ENCODE data around the gene ZNF385D.

ZNF385D gene

DNA sequence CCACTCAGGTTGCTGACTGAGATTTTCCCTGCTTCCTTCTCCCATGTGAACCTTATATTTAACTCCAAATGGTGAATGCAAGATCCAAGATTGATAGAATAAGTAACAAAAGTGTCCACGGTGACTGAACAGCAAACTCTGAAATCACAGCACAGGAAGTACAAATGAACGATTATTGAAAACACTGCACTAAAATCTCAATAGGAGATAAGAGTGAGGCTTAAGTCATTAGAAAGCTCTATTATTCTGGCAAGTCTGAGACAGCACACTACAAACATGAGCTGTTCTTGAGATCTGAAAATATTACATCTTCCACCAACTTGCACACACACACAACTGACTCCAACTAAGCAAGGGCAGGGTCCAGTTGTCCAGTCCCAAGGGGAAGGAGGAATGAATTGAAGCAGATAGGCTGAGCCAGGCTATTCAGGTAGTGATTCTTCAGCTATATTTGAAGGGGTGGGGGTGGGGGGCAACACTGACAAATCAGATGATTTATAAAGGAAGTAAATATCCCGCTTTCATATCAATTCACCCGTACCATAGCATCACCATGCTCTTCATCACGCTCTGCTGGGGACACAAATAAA, 2.9 kb downstream of the ZNF385D start:
- no peak for DNase-seq

DNA sequence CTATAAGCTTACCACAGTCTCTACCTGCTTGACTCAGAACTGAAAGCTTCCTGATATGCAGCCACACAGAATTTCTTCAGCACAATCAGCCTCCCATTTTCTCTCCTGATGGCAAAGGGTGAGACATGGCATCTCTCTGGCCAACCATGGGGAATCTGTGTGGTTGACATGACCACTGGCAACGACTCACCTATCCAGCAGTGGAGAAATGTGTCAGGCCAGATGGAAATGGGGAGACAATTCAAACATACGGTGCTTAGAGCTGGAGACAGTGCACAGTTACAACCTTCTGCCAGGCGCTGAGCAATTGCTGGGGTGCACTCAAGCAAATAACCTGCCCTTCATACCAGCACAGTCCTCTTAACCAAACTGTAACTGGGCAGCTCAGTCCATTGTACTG, 3.6 kb downstream of the ZNF385D start:
- no peak for DNase-seq

DNA sequence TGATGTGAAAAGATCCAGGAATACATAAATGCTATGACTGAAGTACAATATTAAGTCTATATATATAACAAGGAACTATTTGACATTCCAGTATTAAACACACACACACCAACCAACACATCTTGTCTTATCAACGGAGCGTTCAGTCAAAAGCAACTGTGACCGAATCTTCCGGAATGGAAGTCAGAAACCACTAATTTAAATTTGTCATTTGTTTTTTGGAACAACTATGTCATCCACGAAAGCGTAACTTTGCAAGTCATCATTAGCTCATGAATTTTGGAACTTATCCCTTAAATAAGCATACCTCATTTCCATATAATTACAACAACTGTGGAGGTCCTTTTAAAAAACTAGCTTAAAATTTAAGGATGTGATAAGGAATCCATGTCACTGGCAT, 5.0 kb downstream of the ZNF385D start:
- DNase-seq, result no peak

DNA sequence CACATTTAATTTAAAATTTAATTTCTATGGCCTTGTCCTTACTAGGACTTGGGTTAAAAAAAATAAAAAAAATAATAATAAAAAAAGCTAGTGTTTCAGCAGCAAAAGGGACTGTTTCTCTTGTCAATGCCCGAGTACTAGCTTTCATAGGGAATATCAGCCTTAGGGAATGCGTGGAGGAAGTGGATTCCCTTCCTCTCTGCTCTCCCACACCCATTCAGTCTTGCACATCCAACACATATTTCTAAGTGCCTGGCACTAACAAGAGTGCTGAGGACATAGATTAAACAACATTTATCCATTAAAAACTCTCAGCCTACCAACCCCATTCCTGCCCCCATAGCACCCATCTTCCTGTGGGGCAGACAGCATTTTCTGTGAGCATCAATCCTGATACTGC, 6.2 kb downstream of the ZNF385D start:
- no peak for DNase-seq

DNA sequence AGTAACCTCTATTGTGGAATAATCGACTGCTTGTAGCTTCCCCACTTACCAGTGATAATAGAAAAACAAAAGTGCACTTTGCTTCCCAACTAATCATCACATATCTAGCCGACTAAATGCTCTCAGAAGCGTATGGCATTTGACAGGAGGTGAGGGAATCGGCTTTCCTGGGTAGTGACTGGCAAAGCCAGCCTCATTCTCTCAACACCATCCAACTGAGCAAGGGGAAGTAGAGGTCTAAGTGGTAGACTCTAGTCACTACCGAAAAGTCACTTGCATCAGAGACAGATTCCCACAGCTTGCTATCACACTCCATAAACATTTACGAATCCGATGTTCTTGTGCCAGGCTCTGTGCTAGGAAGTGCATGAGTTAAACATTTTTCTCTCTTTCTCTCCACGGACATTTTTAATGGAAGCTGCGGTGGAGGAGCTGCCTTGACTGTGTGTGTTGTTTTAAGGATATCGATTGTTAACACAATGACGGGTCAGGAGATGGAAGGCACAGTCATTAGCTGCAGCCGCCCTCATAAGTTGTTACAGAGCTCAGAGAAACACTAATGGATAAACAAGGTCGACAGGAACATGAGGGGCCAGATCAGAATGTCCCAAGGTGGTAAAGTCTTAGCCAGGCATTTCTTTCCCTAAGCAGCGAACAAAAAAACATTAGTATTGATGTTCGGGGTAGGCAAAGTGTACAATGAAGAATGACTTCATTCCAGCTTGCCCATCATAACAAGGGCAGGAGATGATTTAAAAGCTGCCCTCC, 11.9 kb downstream of the ZNF385D start:
- DNase-seq, result no peak

DNA sequence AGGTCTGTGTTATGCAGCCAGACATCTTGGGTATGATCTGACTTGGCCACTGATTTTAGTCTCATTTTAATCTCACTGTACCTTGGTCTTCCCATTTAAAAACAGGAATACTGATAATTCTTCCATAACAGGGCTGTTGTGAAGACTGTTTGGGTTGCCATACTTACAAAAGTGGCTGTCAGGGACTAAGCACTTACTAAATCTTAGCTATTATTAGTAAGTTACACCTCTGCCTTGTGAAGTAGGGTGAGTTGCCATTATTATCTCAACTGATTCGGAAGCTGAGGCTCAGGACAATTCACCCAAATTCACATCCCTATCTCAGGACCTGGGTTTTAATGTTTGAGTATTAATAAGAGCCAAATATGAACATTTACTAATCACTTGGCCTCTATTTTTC, 12.7 kb downstream of the ZNF385D start:
- DNase-seq, result no peak

DNA sequence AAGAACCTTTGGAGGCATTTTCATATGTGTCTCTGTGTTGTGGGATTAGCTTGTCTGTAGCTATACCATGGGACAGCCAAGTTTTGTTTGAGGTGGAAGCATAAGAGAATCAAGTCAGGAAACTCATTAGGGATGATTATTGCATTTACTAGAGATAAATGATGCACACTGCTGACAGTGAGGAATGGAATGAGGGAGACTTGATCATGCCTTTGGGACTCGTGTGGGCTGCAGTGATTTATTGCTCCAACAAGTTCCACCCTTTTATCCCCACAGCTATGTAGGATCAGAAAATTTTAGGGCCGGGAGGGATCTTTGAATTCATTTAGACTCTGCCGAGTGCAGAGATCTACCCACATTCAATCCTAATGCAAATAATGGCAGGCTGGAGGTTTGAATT, 16.3 kb downstream of the ZNF385D start:
- DNase-seq, result no peak

DNA sequence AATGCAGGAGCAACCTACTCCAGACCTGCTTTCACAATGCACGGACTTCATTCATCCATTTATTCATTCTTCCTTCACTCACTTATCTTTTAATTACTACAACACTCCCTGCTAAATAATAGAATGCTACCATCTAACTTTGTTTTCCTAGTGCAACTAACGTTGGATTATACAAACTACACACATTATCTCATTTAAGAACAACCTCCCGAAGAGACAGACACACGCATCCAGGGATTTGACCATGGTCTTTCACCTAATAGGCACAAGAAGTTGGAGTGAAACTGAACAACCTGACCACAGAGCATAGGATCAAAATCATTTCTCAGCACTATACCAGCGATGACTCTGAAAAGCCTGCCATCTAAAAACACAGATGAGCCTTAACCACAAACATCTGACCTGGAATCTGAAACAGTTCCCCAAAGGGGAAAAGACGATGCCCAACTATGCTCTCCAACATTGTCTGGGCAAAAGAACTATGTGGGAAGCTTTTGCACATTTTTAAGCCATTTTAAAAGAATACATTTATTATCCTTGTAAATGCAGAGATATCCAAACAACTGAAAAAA, 21.0 kb downstream of the ZNF385D start:
- DNase-seq, result no peak

DNA sequence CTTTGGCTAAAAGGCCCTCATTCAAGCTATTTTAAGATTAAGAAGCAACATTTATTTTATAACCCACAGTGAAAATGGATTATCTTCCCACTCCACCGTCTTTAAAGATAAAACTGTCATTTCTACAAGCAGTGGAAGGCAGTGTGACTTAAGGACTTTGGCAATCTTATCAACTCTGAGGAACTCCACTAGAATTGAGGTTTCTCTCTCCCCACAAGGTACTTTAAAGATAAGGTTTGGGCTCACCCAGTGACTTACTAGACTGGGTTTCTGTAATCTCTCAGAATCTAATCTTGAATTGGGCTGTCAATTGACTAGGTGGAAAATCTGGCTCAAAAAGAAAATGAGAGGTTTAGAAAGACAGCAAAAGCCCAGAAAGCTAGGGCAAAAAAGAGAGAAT, 21.7 kb downstream of the ZNF385D start:
- no peak for DNase-seq

DNA sequence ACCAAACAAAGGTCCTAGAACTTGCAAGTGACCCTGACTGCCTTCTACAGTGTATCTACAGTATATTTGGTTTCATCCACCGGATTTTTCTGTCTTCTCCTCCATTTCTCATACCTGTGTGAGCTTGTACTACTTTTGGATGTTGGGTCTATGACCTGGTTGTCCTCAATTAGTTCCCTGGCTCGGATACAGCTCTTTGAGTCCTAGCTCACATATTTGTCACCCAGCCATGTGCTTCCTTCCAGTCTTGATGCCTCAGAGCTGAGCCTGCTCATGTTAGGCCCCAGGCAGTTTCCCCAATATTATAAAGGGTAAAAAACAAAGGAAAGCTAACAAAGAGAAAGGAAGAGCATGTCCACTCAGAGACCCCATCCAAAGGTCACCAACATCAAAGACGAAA, 28.2 kb downstream of the ZNF385D start:
- no peak for DNase-seq

DNA sequence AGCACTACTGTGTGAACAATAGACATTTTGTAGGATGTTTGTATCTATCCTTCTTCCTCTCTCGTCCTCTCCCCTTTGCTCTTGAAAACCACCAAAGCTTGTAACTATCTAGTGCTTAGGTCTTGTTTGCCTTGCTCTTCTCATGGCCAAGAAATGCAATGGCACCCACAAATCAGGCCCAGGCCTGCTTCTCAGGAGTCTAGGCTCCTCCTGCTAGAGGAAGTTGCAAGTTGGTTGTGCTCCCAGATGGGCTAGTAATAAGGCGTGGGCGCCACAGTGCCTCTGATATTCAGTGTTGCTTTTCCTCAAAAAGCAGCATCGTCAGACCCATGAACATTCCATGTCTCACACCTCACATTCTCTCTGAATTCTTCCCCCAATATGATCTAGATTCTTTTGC, 28.7 kb downstream of the ZNF385D start:
- DNase-seq, result no peak

DNA sequence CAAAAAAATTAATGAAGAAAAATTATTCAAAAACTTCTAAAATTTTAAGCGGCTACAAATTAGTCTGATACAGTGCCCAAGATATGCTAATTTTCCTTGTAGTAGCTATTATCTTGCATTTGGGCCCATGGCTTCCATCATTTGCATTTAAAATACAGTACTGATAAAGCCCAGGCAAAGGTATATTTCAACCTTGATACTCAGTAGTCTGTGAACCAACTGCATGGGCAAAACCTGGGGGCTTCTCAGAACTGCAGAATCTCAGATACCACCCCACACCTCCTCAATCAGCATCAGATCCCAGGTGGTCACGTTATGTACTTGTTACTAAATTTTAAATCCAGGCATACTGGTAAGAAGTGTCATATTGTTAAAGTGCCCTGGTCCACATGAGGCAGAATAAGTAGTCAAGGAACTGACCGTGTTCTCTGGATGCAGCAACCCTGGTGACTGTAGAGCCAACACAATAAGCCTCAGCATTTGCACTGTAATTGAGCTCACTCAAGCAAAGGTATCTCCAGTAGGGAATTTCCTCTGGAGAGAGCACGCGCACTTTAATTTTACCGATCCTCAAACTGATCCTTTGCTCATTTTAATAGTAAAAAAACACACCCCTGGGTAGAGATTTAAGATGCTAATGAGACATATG, 31.9 kb downstream of the ZNF385D start:
- no peak for DNase-seq

DNA sequence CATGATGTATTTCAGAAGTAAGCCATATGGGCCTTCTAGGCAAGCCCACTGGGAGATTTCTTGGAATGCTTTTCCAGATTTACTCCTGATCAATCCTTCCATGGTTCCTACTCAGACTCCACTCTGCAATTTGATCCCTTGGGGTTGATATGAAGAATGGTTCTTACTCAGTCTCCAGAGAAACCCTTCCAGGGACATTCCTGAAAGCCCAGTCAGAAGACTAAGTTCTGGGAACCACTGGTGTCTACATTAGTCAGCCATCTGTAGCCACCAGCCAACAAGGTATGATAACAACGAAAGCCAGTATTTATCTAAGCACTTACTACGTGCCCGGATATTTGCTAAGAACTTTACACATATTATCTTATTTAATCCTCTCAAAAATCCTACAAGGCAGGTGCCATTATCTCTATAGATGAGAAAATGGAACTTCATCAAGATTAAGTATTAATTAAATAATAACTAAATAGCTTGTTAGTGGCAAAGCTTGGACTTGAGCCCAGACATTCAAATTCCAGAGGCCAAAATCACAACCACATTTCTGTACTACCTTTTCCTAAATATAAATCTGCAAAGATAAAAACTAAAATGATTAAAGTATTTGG, 32.7 kb downstream of the ZNF385D start:
- no peak for DNase-seq

DNA sequence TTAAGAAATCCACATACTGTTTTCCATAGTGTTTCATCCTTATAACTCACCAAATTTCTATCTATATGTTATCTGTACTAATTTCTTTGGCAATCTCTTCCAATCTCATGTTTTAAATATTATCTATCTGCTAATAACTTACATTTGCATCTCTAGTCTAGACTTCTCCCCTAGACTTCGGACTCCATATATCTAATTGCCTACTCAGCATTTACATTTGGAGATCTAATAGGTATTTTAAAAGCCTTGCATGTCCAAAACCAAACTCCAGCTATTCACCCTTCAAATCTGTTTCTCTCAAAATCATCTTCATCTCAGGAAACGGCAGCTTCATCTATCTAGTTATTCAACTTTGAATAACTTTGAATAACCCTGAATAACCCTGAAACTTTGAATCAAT, 35.3 kb downstream of the ZNF385D start:
- no peak for DNase-seq

DNA sequence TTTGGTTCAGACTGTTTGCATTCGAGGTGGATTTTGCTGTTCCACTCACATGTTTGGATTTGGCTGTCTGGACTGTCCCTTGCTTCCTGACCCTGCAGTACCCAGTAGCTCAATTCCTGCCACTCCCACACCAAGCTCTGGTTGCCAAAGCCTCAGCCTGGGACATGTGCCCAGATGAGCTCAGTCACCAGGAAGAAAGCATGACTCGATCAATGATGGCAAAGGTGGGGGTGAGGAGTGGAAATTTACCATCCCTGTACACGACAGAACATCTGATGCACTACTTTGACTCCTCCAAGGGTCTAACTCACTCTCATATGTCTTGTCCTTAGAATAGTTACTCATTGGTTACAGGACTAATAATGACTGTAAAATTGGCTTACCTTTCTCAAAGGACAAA, 45.2 kb downstream of the ZNF385D start:
- no peak for DNase-seq

DNA sequence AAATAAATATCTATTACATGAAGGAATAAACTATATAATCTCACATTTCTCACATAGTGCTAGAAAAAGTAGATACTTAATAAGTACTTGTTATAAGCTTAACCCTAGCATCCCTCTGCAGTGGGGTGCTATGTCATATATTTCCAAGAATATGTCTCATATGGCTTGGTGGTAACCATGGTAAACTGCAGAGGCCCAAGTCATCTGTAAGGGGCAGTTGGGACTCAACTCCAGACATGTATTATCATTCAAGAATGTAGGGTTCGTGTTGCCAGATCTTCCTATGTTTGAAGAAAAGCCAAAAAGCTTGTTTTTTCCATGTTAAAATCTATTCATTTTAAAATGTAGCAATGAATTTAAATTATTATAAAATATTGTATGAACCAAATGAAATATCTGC, 46.2 kb downstream of the ZNF385D start:
- no peak for DNase-seq

DNA sequence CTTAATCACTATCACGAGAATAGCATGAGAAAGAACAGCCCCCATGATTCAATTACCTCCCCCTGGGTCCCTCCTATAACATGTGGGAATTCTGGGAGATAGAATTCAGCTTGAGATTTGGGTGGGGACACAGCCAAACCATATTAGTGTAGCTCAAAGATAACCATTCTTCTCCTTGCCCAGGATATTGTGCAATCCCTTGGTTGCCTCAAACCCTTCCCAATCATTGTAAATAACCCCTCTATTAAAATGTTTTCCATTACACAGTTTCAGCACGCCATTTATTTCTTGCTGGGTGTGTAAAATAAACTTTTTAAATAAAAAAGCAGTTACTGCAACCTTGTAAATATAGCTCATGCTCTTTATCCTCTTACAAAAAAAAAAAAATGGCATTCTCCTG, 47.7 kb downstream of the ZNF385D start:
- no peak for DNase-seq

DNA sequence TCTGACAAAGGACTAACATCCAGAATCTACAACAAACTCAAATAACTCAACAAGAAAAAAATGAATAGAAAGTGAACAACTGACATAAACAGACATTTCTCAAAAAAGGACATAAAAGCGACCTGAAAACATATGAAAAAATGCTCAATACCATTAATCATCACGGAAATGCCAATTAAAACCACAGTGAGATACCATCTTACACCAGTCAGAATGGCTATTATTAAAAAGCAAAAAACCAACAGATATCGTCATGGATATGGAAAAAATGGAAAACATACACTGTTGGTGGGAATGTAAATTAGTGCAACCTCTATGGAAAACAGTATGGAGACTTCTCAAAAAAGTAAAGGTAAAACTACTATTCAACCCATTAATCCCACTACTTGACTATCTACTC, 53.3 kb downstream of the ZNF385D start:
- no peak for DNase-seq

DNA sequence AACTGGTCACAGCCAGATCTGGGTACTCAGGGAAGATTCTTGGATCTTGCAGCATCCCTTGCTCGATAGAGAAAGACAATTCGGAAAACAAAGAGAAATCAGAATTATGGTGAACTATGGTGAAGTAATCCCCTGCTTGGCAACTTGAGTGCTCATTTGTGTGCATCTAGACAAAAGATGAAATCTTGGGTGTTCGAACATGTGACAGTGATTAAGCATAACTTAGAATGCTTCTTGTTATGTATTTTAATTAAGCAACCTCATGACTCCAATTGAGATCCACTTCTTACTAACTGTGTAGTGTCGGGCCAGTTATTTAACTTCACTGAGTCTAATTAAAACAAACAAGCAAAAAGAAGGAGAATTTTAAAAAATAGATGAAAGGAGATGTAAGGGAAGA, 56.5 kb downstream of the ZNF385D start:
- DNase-seq, result no peak

DNA sequence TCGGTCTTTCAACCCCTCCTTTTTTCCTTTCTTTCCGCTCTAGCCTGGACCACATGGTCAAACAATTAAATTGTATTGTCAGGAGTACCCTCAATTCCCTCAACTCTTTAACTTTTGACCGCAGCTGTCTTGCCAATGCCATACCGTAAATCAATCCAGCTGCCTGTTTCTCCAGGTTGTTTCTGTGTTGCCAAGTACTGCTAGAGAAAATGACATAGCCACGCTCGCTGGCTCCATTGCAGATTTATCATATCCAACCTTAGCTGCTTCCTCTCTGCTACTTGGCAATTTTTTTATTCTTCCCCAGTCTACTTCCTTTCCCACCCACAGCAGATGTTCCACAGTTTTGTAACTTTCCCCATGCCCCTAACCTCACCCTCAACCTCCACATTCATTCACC, 60.0 kb downstream of the ZNF385D start:
- DNase-seq, result no peak

DNA sequence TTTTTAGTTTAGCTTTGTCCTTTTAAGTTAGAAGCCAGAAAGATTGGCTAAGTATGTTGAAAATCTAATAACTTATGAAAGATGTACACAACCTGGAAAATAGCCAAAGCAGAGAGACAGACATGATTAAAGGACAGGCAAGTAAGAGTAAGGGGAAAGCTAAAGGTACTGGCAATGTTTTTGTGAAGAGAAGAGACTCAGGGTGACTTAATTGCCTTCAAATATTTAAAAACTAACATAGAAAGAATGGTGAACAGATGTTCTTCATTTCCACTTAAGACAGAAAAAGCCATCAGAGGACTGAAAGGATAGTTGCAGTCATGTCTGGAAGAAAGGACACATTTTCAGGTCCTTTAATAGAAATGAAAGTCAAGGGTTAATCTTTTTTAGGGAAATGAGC, 68.8 kb downstream of the ZNF385D start:
- DNase-seq, result no peak

DNA sequence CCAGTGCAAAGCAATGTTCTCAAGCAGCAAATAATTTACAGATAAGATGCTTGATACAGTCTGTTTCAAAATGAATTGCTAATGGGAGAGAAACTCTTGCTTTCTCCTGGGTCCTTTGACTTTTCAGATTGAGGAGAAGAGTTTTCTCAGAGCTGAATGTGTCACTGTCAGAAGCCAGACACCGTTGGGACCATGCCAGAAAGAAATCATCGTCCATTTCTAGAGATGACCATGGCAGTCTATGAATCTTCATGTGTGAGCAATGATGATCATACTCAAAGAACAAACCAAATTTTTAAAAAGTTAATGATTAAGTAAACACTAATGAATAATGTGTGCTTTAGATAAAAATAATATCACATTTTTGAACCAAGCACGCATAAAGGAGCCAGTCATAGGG, 77.6 kb downstream of the ZNF385D start:
- no peak for DNase-seq

DNA sequence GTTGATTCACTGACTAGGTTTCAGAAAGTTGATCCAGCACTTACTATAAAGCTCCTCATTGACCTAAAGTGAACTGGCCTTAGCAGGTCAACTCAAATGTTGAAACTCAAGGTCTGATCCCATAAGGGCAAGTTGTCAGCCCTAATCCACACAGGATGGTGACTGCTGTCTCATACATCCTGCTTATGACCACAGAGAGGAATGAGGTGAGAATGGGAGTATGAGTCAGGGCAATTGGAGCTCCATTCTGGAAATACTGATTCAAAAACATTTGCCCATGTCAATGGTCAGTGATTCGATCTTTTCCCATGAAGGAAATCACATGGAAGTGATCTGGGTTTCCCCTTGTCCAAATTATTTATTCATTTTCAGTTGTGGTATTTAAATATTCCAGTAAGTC, 78.7 kb downstream of the ZNF385D start:
- DNase-seq, result no peak

DNA sequence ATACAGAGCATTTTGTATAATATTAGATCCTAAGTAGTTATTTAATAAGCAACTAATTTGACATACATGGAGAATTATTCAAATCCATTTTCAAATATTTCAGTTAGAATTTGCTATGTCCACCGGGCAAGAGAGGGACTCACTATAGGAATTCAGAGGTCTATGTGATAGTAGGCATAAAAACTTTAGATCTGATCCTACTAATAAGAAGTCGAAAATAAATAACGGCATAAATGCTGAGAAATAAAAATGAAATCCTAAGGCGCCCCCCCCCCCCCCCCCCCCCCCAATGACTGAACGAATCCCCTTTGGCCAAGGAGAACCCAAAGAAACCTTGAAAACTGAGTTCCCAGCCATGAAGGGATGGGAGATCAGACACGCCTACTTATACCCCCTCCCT, 80.6 kb downstream of the ZNF385D start:
- no peak for DNase-seq

All from HCEC 1CT (cell line).